Measurements from ENCODE around the gene B4GALT5.
"Not testable (repeated sequence)": the region's sequence is repeated elsewhere in the genome, so short reads cannot be mapped to it uniquely, and the experiment has no call there.

Gene B4GALT5

GRCh38 chr20:49675368-49676151 is 38.1 kb downstream of the B4GALT5 start:
- no peak for TF ChIP-seq ARNTL (CRISPR knock-in tag; IDR thresholded peaks at IDR 0.05; ENCODE audit: borderline replicate concordance, low read depth)
- no peak for TF ChIP-seq ZFP30 (CRISPR knock-in tag; IDR thresholded peaks at IDR 0.05)
- TF ChIP-seq ZNF565 (CRISPR knock-in tag; conservative IDR thresholded peaks at IDR 0.05; ENCODE audit: low read depth), result no peak
- no peak for TF ChIP-seq PPARA (CRISPR knock-in tag; IDR thresholded peaks at IDR 0.05; ENCODE audit: borderline replicate concordance)
- ATAC-seq, result no peak; the same call in 2 of the 3 replicates

- TF ChIP-seq TOX (CRISPR knock-in tag; IDR thresholded peaks at IDR 0.05; ENCODE audit: borderline replicate concordance), result no peak
- ATAC-seq, result peak; percentile 61; the same call in 2 of the 3 replicates
These were observed 39.0 kb downstream of the B4GALT5 start for GRCh38 chr20:49674383-49675352.

- no peak for ATAC-seq
- TF ChIP-seq CREB5 (CRISPR knock-in tag; IDR thresholded peaks at IDR 0.05; ENCODE audit: low read depth), result no peak
- TF ChIP-seq ZC3H10 (CRISPR knock-in tag; IDR thresholded peaks at IDR 0.05), result no peak
- no peak for TF ChIP-seq ZNF70 (CRISPR knock-in tag; IDR thresholded peaks at IDR 0.05)
- TF ChIP-seq ARNTL (CRISPR knock-in tag; IDR thresholded peaks at IDR 0.05; ENCODE audit: borderline replicate concordance, low read depth), result no peak
- TF ChIP-seq ISL1 (CRISPR knock-in tag; IDR thresholded peaks at IDR 0.05), result peak; percentile 14; the same call in 1 of the 2 replicates
- no peak for TF ChIP-seq GLIS3 (CRISPR knock-in tag; IDR thresholded peaks at IDR 0.05)
- no peak for TF ChIP-seq POU6F1 (CRISPR knock-in tag; IDR thresholded peaks at IDR 0.05; ENCODE audit: borderline replicate concordance, low read depth)
These were observed 41.5 kb downstream of the B4GALT5 start for GRCh38 chr20:49672096-49672664.

- TF ChIP-seq CREB5 (CRISPR knock-in tag; IDR thresholded peaks at IDR 0.05; ENCODE audit: low read depth), result no peak
- TF ChIP-seq ZC3H10 (CRISPR knock-in tag; IDR thresholded peaks at IDR 0.05), result no peak
- TF ChIP-seq PPARA (CRISPR knock-in tag; IDR thresholded peaks at IDR 0.05; ENCODE audit: borderline replicate concordance), result no peak
- no peak for TF ChIP-seq ZNF8 (CRISPR knock-in tag; IDR thresholded peaks at IDR 0.05)
- no peak for TF ChIP-seq GLIS3 (CRISPR knock-in tag; IDR thresholded peaks at IDR 0.05)
- no peak for ATAC-seq
These were observed 42.2 kb downstream of the B4GALT5 start for GRCh38 chr20:49671433-49671832.

GRCh38 chr20:49669601-49670189 is 44.0 kb downstream of the B4GALT5 start:
- ATAC-seq, result no peak; the same call in 2 of the 3 replicates
- no peak for TF ChIP-seq POU6F1 (CRISPR knock-in tag; IDR thresholded peaks at IDR 0.05; ENCODE audit: borderline replicate concordance, low read depth)
- no peak for TF ChIP-seq ESRRG (CRISPR knock-in tag; IDR thresholded peaks at IDR 0.05)
- TF ChIP-seq CSDC2 (CRISPR knock-in tag; IDR thresholded peaks at IDR 0.05), result no peak
- no peak for TF ChIP-seq PPARA (CRISPR knock-in tag; IDR thresholded peaks at IDR 0.05; ENCODE audit: borderline replicate concordance)
- no peak for TF ChIP-seq CSRNP3 (CRISPR knock-in tag; IDR thresholded peaks at IDR 0.05)
- TF ChIP-seq OSR1 (CRISPR knock-in tag; IDR thresholded peaks at IDR 0.05), result no peak
- no peak for TF ChIP-seq ZFP30 (CRISPR knock-in tag; IDR thresholded peaks at IDR 0.05)
- TF ChIP-seq CREB5 (CRISPR knock-in tag; IDR thresholded peaks at IDR 0.05; ENCODE audit: low read depth), result no peak
- TF ChIP-seq TCF4 (CRISPR knock-in tag; IDR thresholded peaks at IDR 0.05; ENCODE audit: borderline replicate concordance), result no peak
- TF ChIP-seq TOX (CRISPR knock-in tag; IDR thresholded peaks at IDR 0.05; ENCODE audit: borderline replicate concordance), result no peak
- TF ChIP-seq ARNTL (CRISPR knock-in tag; IDR thresholded peaks at IDR 0.05; ENCODE audit: borderline replicate concordance, low read depth), result no peak
- TF ChIP-seq ZC3H10 (CRISPR knock-in tag; IDR thresholded peaks at IDR 0.05), result no peak
- no peak for TF ChIP-seq RARB (CRISPR knock-in tag; IDR thresholded peaks at IDR 0.05)
- no peak for TF ChIP-seq ZNF8 (CRISPR knock-in tag; IDR thresholded peaks at IDR 0.05)
- no peak for TF ChIP-seq ZNF565 (CRISPR knock-in tag; conservative IDR thresholded peaks at IDR 0.05; ENCODE audit: low read depth)

- ATAC-seq, result not testable (repeated sequence)
These were observed 44.8 kb downstream of the B4GALT5 start for GRCh38 chr20:49668878-49669195.

Data from SK-N-SH treated with all-trans-retinoic acid at 6 μM for 48 hours (cell line).